Sciatic nerve (tissue), 2 donors: ENCODE measurements around the gene DIDO1. TPM values are rescaled to one million over a fixed set of nuclear protein-coding genes. Genes with fewer than 3 reads are reported as not detected.

Experiments
- ATAC-seq: fragments of 200-7000 bp; cut with Tn5 transposase; one replicate; pipeline ENCODE4 v1.9.1; 2020; ENCODE audit warnings: mild to moderate bottlenecking, moderate library complexity
- DNase-seq: peaks from one replicate; pipeline ENCODE4 v3.0.0-alpha.2; 2020; ENCODE audit warnings: low spot score
- intact Hi-C: fragments of 100-400 bp; cut with DNase I; formaldehyde crosslinking; loops from one replicate; pipeline ENCODE4 v1.14.2; 2022
- total RNA-seq: library from RNA; stranded (reverse); fragmentation: NEBNext Ultra II Directional; extraction: Animal tissue kit (Norgen Biotek cat#: 25700); gene quantifications from one replicate; pipeline ENCODE4 v1.2.1, GENCODE V29; 2021
- donor health status: DM: no; HTN: no; CAD: no.
- donor health status: DM: no; HTN: no; CAD: no.

The DIDO1 gene
- total RNA-seq, 1 donor from 2014 or later: 60.9 TPM

GRCh38 chr20:62832951-62833391 is 93.3 kb downstream of the DIDO1 start:
- DNase-seq: no peak
- ATAC-seq: no peak
- intact Hi-C loops: no loop called here

DNA sequence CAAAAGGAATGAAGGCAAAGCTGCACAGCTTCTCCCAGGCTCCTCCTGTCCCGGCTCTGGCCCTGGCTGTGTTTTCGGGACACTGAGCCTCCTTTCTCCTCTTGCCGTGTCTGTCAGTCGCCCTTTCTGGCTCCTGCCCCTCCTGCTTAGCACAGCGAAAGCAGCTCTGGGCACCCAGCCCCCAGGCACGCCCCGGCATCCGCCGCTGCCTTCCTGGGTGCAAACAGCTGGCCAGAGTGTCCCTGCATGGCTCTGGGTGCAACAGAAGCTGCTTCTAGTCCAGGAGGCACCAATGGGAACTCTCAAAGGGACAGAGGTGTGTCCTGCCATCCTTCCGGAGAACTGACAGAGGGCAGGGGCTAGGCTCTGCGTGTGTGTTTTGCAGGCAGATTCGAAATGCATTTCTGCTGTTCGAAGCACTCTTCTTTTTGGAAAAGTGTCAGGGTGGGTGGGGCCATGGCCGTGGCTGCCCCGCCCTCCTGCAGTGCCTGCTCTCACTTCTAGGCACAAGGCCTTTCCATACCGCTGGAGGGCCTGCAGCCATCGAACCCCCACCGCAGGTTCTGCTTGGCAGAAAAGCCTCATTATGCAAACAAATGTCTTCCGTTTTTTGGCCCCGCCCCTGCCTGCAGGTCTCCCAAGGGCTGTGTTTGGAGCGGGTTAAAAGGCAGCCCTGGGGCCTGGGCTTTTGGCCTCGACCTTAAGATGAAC is 93.9 kb downstream of the DIDO1 start:
- ATAC-seq (peak; percentile 60), DNase-seq (no peak)
- intact Hi-C loops: no loop called here

DNA sequence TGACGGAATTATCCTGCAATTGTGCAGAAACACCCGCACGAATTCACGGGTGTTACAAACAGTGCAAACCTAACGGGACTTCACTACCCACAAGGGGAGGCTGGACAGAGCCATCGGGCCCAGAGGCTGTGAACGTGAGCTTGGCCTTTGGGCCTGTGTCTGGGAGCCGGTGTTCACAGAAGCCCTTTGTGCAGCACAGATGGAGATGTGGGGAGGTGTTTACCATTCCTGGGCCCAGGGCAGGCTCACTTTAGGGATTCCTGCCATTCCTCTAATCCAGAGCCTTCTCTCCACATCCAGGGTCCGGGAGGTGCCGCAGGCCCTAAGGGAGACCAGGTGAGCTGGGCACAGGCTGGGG is 94.5 kb downstream of the DIDO1 start:
- intact Hi-C loops: no loop called here
- peak; percentile 24 for ATAC-seq
- DNase-seq: no peak

DNA sequence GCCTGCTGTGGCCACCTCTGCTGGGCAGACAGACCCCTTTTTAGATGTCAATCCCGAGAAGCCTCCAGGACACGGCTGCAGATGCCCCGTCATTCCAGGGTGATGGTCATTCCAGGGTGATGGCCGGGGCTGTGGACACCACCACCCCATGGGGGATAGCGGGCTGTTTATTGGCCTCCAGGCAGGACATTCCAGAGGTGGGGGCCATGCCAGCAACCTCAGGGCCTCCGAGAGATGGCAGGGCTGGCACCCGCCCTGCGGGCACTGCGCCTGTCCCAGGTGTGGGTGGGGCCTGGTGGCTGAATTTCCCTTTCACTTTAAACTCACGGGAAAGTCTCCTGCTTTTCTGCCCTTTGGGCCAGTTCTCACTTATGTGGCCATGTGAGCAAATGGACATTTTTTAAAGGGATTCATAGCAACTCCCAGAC is 94.9 kb downstream of the DIDO1 start:
- DNase-seq (no peak), ATAC-seq (no peak)
- intact Hi-C loops: no loop called here

DNA sequence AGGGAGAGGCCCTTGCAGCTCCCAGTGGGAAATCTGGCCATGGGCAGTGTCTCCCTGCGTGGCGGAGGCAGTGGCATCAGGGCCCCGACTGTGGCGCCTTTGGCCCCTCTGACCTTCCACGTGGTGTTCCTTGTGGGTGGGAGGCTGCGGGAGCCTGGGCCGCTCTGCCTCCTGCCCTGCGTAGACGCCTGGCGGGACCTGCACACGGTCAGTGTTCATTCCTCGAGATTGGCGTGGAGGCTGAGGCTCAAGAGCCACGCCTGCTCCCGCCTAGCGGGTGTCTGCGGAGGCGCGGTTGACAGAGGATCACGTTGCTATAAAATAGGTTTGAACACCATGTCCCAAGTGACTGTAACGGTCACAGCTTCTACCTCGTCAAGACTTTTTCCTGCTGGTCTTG is 95.5 kb downstream of the DIDO1 start:
- intact Hi-C loops: no loop called here
- DNase-seq: no peak
- no peak for ATAC-seq

DNA sequence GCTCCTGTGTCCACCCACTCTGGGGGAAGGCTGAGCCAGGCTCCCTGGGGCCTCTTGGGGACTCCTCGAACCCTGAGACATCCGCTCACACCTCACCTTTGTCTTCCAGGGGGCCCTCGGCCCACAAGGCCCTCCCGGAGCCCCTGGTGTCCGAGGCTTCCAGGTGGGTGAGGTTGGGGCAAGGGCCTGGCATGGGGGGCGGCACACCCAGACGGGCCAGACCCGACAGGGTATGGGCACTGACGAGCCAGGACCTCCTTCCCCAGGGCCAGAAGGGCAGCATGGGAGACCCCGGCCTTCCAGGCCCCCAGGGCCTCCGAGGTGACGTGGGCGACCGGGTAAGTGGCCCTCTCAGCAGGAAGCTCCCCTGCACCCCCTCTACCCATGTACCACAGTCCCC is 96.1 kb downstream of the DIDO1 start:
- intact Hi-C loops: no loop called here
- DNase-seq (no peak), ATAC-seq (no peak)

GRCh38 chr20:62829231-62830230 is 96.8 kb downstream of the DIDO1 start:
- ATAC-seq (no peak), DNase-seq (no peak)
- intact Hi-C loops: no loop called here

DNA sequence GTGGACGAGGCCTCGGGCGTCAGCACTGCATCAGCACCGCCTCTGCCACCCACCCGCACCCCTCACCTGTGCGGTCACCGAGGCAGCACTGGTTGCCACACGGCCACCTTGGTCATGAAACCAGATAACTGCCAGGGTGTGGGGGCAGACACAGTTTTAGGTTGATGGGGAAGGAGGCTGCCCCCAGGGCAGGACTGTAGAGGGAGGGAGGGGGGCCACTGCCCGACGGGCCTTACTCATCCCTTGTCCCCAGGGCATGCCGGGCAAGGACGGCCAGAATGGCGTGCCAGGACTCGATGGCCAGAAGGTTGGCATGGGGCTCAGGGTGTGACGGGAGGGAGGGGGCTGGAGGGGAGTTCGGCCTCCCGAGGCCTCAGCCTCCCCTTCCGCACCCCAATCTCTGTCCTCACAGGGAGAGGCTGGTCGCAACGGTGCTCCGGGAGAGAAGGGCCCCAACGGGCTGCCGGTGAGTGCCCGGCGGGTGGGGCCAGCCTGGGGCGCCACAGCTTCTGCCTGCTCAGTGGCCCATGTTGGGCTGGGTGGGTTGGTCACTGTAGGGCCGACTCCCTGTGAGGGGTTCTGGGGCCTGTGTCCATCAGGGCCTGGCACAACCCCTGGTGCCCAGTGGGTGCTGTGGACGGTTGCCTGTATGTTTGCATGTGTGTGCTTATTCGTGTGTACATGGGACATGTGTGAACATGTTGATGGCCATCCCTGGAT is 97.6 kb downstream of the DIDO1 start:
- intact Hi-C loops: no loop called here
- no peak for DNase-seq
- no peak for ATAC-seq

DNA sequence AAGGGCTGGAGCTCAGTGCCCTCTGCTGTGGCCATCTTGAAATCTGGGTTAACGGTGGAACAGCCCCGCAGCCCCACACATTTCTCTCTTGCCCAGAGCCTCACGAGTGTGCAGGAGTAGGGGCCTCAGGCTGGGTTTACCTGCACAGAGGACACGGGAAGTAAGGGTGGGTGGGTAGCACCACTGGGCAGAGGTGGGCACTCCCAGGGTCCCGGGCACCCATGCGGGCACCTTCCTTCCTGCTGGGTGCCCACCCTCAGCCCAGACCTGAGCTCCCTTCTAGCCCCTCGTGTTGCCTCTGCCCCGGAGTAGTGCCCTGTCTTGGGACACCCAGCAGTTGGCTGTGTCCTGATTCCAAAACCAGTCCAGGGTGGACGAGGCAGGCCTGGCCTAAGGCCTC is 98.3 kb downstream of the DIDO1 start:
- intact Hi-C loops: no loop called here
- DNase-seq: no peak
- no peak for ATAC-seq

Other genes starting within 250 kb of the DIDO1 start
- 0.09 TPM for gene NTSR1, start 217.7 kb downstream of the DIDO1 start, total RNA-seq
- gene MRGBP, start 130.0 kb downstream of the DIDO1 start, total RNA-seq: 10.4 TPM
- 52.7 TPM for gene OGFR, start 121.7 kb downstream of the DIDO1 start, total RNA-seq
- 69.6 TPM for gene COL9A3, start 109.5 kb downstream of the DIDO1 start, total RNA-seq
- gene TCFL5, start 64.7 kb downstream of the DIDO1 start, total RNA-seq: 14.6 TPM
- 27.2 TPM for gene GID8, start 11.6 kb upstream of the DIDO1 start, total RNA-seq
- 3.8 TPM for gene SLC17A9, start 26.2 kb upstream of the DIDO1 start, total RNA-seq
- not detected for gene BHLHE23, start 80.5 kb upstream of the DIDO1 start, total RNA-seq